ENCODE results near the gene FHL2.

The FHL2 gene

DNA sequence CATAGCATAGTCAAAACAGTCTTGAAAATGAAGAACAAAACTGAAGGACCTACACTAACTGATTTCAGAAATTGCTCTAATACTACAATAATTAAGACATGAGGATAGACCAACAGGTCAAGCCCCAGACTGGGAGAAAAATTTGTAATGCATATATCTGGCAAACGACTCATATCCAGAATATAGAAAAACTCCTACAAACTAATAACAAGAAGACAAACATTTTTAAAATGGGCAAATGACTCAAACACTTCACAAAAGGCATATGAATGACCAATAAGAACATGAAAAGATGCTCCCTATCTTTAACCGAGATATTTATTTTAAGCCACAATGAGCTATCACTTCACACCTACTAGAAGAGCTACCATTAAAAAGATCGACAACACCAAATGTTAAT, 83.5 kb downstream of the FHL2 start:
- DNase-seq, result no peak
- Histone ChIP-seq H3K4me1 (no peaks in the 10 kb centered on the region), H3K27me3 (no peaks in the 10 kb centered on the region), H3K27ac (no peak overlapping the region), H3K4me3 (no peak overlapping the region), H3K36me3 (no peaks in the 10 kb centered on the region), H3K9me3 (no peaks in the 10 kb centered on the region)
- TF ChIP-seq, protein P1, sequence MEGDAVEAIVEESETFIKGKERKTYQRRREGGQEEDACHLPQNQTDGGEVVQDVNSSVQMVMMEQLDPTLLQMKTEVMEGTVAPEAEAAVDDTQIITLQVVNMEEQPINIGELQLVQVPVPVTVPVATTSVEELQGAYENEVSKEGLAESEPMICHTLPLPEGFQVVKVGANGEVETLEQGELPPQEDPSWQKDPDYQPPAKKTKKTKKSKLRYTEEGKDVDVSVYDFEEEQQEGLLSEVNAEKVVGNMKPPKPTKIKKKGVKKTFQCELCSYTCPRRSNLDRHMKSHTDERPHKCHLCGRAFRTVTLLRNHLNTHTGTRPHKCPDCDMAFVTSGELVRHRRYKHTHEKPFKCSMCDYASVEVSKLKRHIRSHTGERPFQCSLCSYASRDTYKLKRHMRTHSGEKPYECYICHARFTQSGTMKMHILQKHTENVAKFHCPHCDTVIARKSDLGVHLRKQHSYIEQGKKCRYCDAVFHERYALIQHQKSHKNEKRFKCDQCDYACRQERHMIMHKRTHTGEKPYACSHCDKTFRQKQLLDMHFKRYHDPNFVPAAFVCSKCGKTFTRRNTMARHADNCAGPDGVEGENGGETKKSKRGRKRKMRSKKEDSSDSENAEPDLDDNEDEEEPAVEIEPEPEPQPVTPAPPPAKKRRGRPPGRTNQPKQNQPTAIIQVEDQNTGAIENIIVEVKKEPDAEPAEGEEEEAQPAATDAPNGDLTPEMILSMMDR (IDR thresholded peaks at IDR 0.05), result no peak
- intact Hi-C loops (cut with DNase I; ENCODE audit: low total_unique reads), result no loop called here

DNA sequence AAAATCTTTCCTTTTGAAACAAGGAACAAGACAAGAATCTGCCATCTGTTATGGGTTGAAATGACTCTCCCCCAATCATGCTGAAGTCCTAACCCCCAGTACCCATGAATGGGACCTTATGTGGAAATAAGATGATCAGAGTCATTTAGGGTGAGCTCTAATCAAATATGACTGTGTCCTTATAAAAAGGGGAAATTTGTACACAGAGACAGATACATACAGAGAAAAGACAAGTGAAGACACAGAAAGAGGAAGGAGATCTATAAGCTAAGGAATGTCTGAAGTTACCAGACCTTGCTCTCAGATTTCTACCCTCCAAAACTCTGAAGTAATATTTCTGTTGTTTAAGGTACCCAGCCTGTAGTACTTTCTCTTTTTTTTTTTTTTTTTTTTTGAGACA, 85.0 kb downstream of the FHL2 start:
- H3K27me3 ChIP-seq, result no peaks in the 10 kb centered on the region
- H3K4me3 ChIP-seq, result no peak overlapping the region
- intact Hi-C loops (cut with DNase I; ENCODE audit: low total_unique reads), result no loop called here
- DNase-seq, result no peak
- TF ChIP-seq, protein P1 (IDR thresholded peaks at IDR 0.05), result no peak
- peaks cover 0 to under 1% (median 0%) of the 10 kb centered on the region in 3 donors for H3K36me3 ChIP-seq
- H3K9me3 ChIP-seq, result no peaks in the 10 kb centered on the region
- no peaks in the 10 kb centered on the region for H3K4me1 ChIP-seq
- no peak overlapping the region for H3K27ac ChIP-seq
